Measurements from ENCODE around the gene COX15. TPM values are rescaled to one million over a fixed set of nuclear protein-coding genes. Genes with fewer than 3 reads are reported as not detected.

The COX15 gene
- total RNA-seq, 3 donors from 2014 or later (not counting 1 experiment from before 2014, with no cell fraction given), result 17.1 to 27.9 (median 20.3) TPM

GRCh38 chr10:99733366-99733765 is 1.4 kb upstream of the COX15 start:
- DNase-seq, result peak in 1 of 2 donors; percentile 13
- TF ChIP-seq CTCF (IDR thresholded peaks at IDR 0.05), result no peak
- no peak overlapping the region for H3K4me3 ChIP-seq (ENCODE audit: low read length)
- Mint-ChIP-seq H3K4me1 (peaks cover 27 to 46% of the 10 kb centered on the region in 2 donors), H3K27me3 (ENCODE audit: low read depth in 2 of 2) (no peaks in the 10 kb centered on the region), H3K36me3 (peaks cover 6% of the 10 kb centered on the region), H3K4me3 (peak overlapping the region; percentile 55), H3K9me3 (no peaks in the 10 kb centered on the region), H3K27ac (peak overlapping the region; percentile 36 to 44)
- H3K9me3 ChIP-seq (ENCODE audit: control insufficient read depth, insufficient read depth, low read length), result no peaks in the 10 kb centered on the region
- H3K27ac ChIP-seq (ENCODE audit: low read length), result no peak overlapping the region
- WGBS (ENCODE audit: insufficient coverage), result 91% methylated on average over 8 of the region's 8 CpGs
- no peaks in the 10 kb centered on the region for H3K27me3 ChIP-seq (ENCODE audit: control insufficient read depth, insufficient read depth, low read length)
- intact Hi-C loops (cut with micrococcal nuclease), result loop anchor here (2.0 kb wide), 1 partner anchor 75 kb away; the partner anchor contains the start of gene ENTPD7
- peaks cover 20% of the 10 kb centered on the region for H3K4me1 ChIP-seq (ENCODE audit: control insufficient read depth, insufficient read depth, low read length)
- H3K36me3 ChIP-seq (ENCODE audit: control insufficient read depth, insufficient read depth, low read length), result peaks cover 17% of the 10 kb centered on the region
- ATAC-seq, result no peak

- H3K4me1 ChIP-seq (ENCODE audit: control insufficient read depth, insufficient read depth, low read length), result peaks cover 20% of the 10 kb centered on the region
- TF ChIP-seq CTCF (IDR thresholded peaks at IDR 0.05), result no peak
- no peaks in the 10 kb centered on the region for H3K27me3 Mint-ChIP-seq (ENCODE audit: low read depth in 2 of 2)
- H3K27me3 ChIP-seq (ENCODE audit: control insufficient read depth, insufficient read depth, low read length), result no peaks in the 10 kb centered on the region
- 5% methylated on average over 16 of the region's 16 CpGs for WGBS (ENCODE audit: insufficient coverage)
- H3K36me3 Mint-ChIP-seq, result peaks cover 6% of the 10 kb centered on the region
- peaks cover 15% of the 10 kb centered on the region for H3K36me3 ChIP-seq (ENCODE audit: control insufficient read depth, insufficient read depth, low read length)
- no peak for ATAC-seq
- peaks cover 27 to 40% of the 10 kb centered on the region in 2 donors for H3K4me1 Mint-ChIP-seq
- peak overlapping the region; percentile 67 for H3K4me3 ChIP-seq (ENCODE audit: low read length)
- no peaks in the 10 kb centered on the region for H3K9me3 Mint-ChIP-seq
- H3K9me3 ChIP-seq (ENCODE audit: control insufficient read depth, insufficient read depth, low read length), result no peaks in the 10 kb centered on the region
- peak in 1 of 2 donors; percentile 9 for DNase-seq
- peak overlapping the region; percentile 98 to 100 for H3K27ac Mint-ChIP-seq
- peak overlapping the region; percentile 100 for H3K4me3 Mint-ChIP-seq
- H3K27ac ChIP-seq (ENCODE audit: low read length), result peak overlapping the region; percentile 70
- intact Hi-C loops (cut with micrococcal nuclease), result loop anchor here (1.0 to 2.0 kb wide), 2 partner anchors 73 to 111 kb away; partner anchors contain the start of genes ENTPD7 and SLC25A28
Observed at GRCh38 chr10:99731306-99732032, 458 bp downstream of the COX15 start.

GRCh38 chr10:99730026-99730425 is 1.9 kb downstream of the COX15 start:
- no peak for TF ChIP-seq CTCF (IDR thresholded peaks at IDR 0.05)
- H3K4me3 Mint-ChIP-seq, result no peak overlapping the region
- peaks cover 20% of the 10 kb centered on the region for H3K4me1 ChIP-seq (ENCODE audit: control insufficient read depth, insufficient read depth, low read length)
- intact Hi-C loops (cut with micrococcal nuclease), result no loop called here
- H3K27me3 ChIP-seq (ENCODE audit: control insufficient read depth, insufficient read depth, low read length), result no peaks in the 10 kb centered on the region
- no peak overlapping the region for H3K27ac ChIP-seq (ENCODE audit: low read length)
- WGBS (ENCODE audit: insufficient coverage), result 100% methylated on average over 1 of the region's 1 CpG
- H3K9me3 ChIP-seq (ENCODE audit: control insufficient read depth, insufficient read depth, low read length), result no peaks in the 10 kb centered on the region
- ATAC-seq (no peak), DNase-seq (no peak)
- H3K27ac Mint-ChIP-seq, result no peak overlapping the region
- peaks cover 27 to 31% of the 10 kb centered on the region in 2 donors for H3K4me1 Mint-ChIP-seq
- H3K9me3 Mint-ChIP-seq, result no peaks in the 10 kb centered on the region
- no peak overlapping the region for H3K4me3 ChIP-seq (ENCODE audit: low read length)
- no peaks in the 10 kb centered on the region for H3K27me3 Mint-ChIP-seq (ENCODE audit: low read depth in 2 of 2)
- peaks cover 27% of the 10 kb centered on the region for H3K36me3 ChIP-seq (ENCODE audit: control insufficient read depth, insufficient read depth, low read length)
- peaks cover 17% of the 10 kb centered on the region for H3K36me3 Mint-ChIP-seq
